K562 (cell line): ENCODE results near the gene PPP6C. TPM values are rescaled to one million over a fixed set of nuclear protein-coding genes. Genes with fewer than 3 reads are reported as not detected.

Experiments
- AFF1 ChIP-seq, 2 experiments: fragments of 450-650 bp; IDR thresholded peaks; 2 replicates each; pipeline ENCODE4 v1.6.1; 2018; ENCODE audit warnings: mild to moderate bottlenecking in 2 of 2, low read depth in 1 of 2; ENCODE audit not compliant: partially characterized antibody in 2 of 2
- COPS2 ChIP-seq: fragments of 450-650 bp; conservative IDR thresholded peaks from 2 replicates; pipeline ENCODE4 v1.6.1; 2016; ENCODE audit warnings: mild to moderate bottlenecking, moderate library complexity
- EGR1 ChIP-seq: fragments of 450-650 bp; conservative IDR thresholded peaks from 2 replicates; pipeline ENCODE4 v1.6.1; 2017; ENCODE audit warnings: mild to moderate bottlenecking
- ELF4 ChIP-seq: fragments of 450-650 bp; formaldehyde crosslinking; IDR thresholded peaks from 2 replicates; pipeline ENCODE4 v1.4.0; 2022; ENCODE audit warnings: missing genetic modification characterization
- ETV5 ChIP-seq: sonication (generic); formaldehyde crosslinking; IDR thresholded peaks from 2 replicates; pipeline ENCODE4 v1.4.0; 2020; ENCODE audit warnings: low read depth, mild to moderate bottlenecking, missing genetic modification reagents
- HIVEP1 ChIP-seq: fragments of 250-450 bp; sonication (Bioruptor Pico); IDR thresholded peaks from 2 replicates; pipeline ENCODE4 v1.4.0; 2020; ENCODE audit warnings: mild to moderate bottlenecking
- HMBOX1 ChIP-seq: sonication (generic); IDR thresholded peaks from 2 replicates; pipeline ENCODE4 v1.6.1; 2016
- MTA3 ChIP-seq: fragments of 450-650 bp; formaldehyde crosslinking; IDR thresholded peaks from 2 replicates; pipeline ENCODE4 v1.6.1; 2017; ENCODE audit warnings: mild to moderate bottlenecking, borderline replicate concordance
- NFRKB ChIP-seq: fragments of 450-650 bp; IDR thresholded peaks from 2 replicates; pipeline ENCODE4 v1.6.1; 2016; ENCODE audit warnings: low read depth
- PHB ChIP-seq: fragments of 250-450 bp; sonication (Bioruptor Pico); IDR thresholded peaks from 2 replicates; pipeline ENCODE4 v1.5.0; 2021
- PRMT5 ChIP-seq: sonication (generic); formaldehyde crosslinking; IDR thresholded peaks from 2 replicates; pipeline ENCODE4 v1.5.0; 2020; ENCODE audit warnings: missing genetic modification reagents
- SNRNP70 ChIP-seq: fragments of 200-400 bp; formaldehyde crosslinking; optimal IDR thresholded peaks from 2 replicates; pipeline ENCODE3; 2017; ENCODE audit warnings: low read depth, low read length
- SPI1 ChIP-seq: IDR thresholded peaks from 2 replicates; pipeline ENCODE4 v1.6.1; 2011; ENCODE audit warnings: low read depth, low read length, control low read depth, borderline replicate concordance
- THRB ChIP-seq: fragments of 450-650 bp; formaldehyde crosslinking; conservative IDR thresholded peaks from 2 replicates; pipeline ENCODE4 v1.4.0; 2022; ENCODE audit warnings: mild to moderate bottlenecking, missing genetic modification characterization
- WHSC1 ChIP-seq: IDR thresholded peaks from one replicate; pipeline ENCODE4 v1.6.1; 2012; ENCODE audit warnings: low read length, control low read depth, inconsistent platforms
- YY1 ChIP-seq, 3 experiments: IDR thresholded peaks; 2 replicates each; pipeline ENCODE4 v1.6.1; 2011; ENCODE audit warnings: low read length in 2 of 3, mild to moderate bottlenecking in 2 of 3, moderate library complexity in 2 of 3, borderline replicate concordance in 1 of 3, control low read depth in 1 of 3, low read depth in 1 of 3; ENCODE audit not compliant: insufficient read depth in 3 of 3, insufficient replicate concordance in 2 of 3, control insufficient read depth in 1 of 3, insufficient read length in 1 of 3; ENCODE audit errors: extremely low read depth in 1 of 3
- ZFX ChIP-seq: sonication (generic); formaldehyde crosslinking; IDR thresholded peaks from 2 replicates; pipeline ENCODE4 v1.8.0; 2022; ENCODE audit warnings: mild to moderate bottlenecking, missing genetic modification reagents, moderate library complexity
- ZNF124 ChIP-seq: sonication (generic); formaldehyde crosslinking; IDR thresholded peaks from 2 replicates; pipeline ENCODE4 v1.8.1; 2022; ENCODE audit warnings: missing genetic modification reagents
- ZNF174 ChIP-seq: fragments of 250-450 bp; sonication (Bioruptor Pico); IDR thresholded peaks from 2 replicates; pipeline ENCODE4 v1.4.0; 2020; ENCODE audit warnings: mild to moderate bottlenecking
- ZNF586 ChIP-seq: fragments of 450-650 bp; formaldehyde crosslinking; conservative IDR thresholded peaks from 2 replicates; pipeline ENCODE4 v1.4.0; 2020; ENCODE audit warnings: mild to moderate bottlenecking, moderate library complexity
- ZNF655 ChIP-seq: fragments of 250-450 bp; sonication (Bioruptor Pico); IDR thresholded peaks from 2 replicates; pipeline ENCODE4 v1.5.0; 2021
- ZZZ3 ChIP-seq: fragments of 450-650 bp; IDR thresholded peaks from 2 replicates; pipeline ENCODE4 v1.6.1; 2016; ENCODE audit warnings: antibody characterized with exemption, mild to moderate bottlenecking, moderate library complexity
- polyA plus RNA-seq, 8 experiments: library from polyadenylated mRNA; depleted of rRNA in 4 of 8; stranded (reverse) in 5 of 8; unstranded in 3 of 8; fragments of >200 nt; fragmentation: Nextera tagmentation in 2 of 8; fragmentation: Illumina TruSeq in 1 of 8; extraction: Ambion mirVana in 2 of 8; extraction: Trizol in 1 of 8; gene quantifications; 2 replicates each; pipeline versions ENCODE4 v1.2.1 to v1.2.3, GENCODE V29; 2011 to 2014; ENCODE audit warnings: inconsistent platforms in 1 of 8, missing spikeins in 1 of 8
- total RNA-seq, 7 experiments: library from RNA; depleted of rRNA in 6 of 7; stranded (reverse); fragments of >200 nt in 6 of 7; fragmentation: Illumina TruSeq in 2 of 7; extraction: Trizol in 2 of 7; gene quantifications; 2 replicates each; pipeline versions ENCODE4 v1.2.1 to v1.2.3, GENCODE V29; 2011 to 2021; ENCODE audit warnings: low replicate concordance in 1 of 7

Gene PPP6C
- total and polyA plus RNA-seq, 9 of the 15 experiments (the other 6 are each of a cell fraction or from before 2014, with no cell fraction given) = 18.8 to 44.8 (median 38.3) TPM

- TF ChIP-seq WHSC1 (no peak), ZNF655 (no peak), HMBOX1 (no peak), MTA3 (peak; percentile 92; the same call in 1 of the 2 replicates), THRB (no peak), ETV5 (CRISPR knock-in tag) (no peak), ZFX (CRISPR knock-in tag) (peak; percentile 55), SNRNP70 (no peak), ZNF174 (no peak), ZNF586 (CRISPR knock-in tag) (no peak), AFF1 (IDR thresholded peaks at IDR 0.05; ENCODE audit: low read depth in 1 of 2, partially characterized antibody in 2 of 2) (no peak), PHB (no peak), ZZZ3 (no peak), PRMT5 (CRISPR knock-in tag) (no peak), YY1 (IDR thresholded peaks at IDR 0.05; ENCODE audit: borderline replicate concordance in 1 of 3, control insufficient read depth in 1 of 3, extremely low read depth in 1 of 3, insufficient read depth in 3 of 3, insufficient read length in 1 of 3, insufficient replicate concordance in 2 of 3, low read depth in 1 of 3, low read length in 2 of 3) (peak in 2 of 3 experiments; percentile 38 to 46), EGR1 (peak; percentile 83), ZNF124 (CRISPR knock-in tag) (no peak), COPS2 (no peak), HIVEP1 (CRISPR knock-in tag) (no peak), SPI1 (0 out of 2 replicates have a peak, but pooled peaks have one; percentile 21), ELF4 (CRISPR knock-in tag) (no peak), NFRKB (no peak)
Observed at GRCh38 chr9:125143377-125144090, 46.1 kb downstream of the PPP6C start, which contains the start of gene SCAI (continued).
